NK-92 treated with Interleukin-12 subunit alpha and Interleukin-12 subunit beta, amount 100 ng/mL, for 24 hours (cell line): ENCODE data around the gene DPYSL3.
"Not testable (repeated sequence)": the region's sequence is repeated elsewhere in the genome, so short reads cannot be mapped to it uniquely, and the experiment has no call there.

ENCODE experiments used
- DNase-seq: peaks from one replicate; lab custom pipeline; 2025; lab: John Stamatoyannopoulos, UW

Gene DPYSL3

GRCh38 chr5:147369742-147370374, 140.0 kb downstream of the DPYSL3 start:
- no peak for DNase-seq

GRCh38 chr5:147367381-147367780, 142.5 kb downstream of the DPYSL3 start:
- not testable (repeated sequence) for DNase-seq

- DNase-seq = no peak
Observed at GRCh38 chr5:147361441-147362175, 148.3 kb downstream of the DPYSL3 start.

- DNase-seq = no peak
Observed at GRCh38 chr5:147360816-147361215, 149.1 kb downstream of the DPYSL3 start.

- DNase-seq = no peak
Observed at GRCh38 chr5:147359581-147359980, 150.3 kb downstream of the DPYSL3 start.

- DNase-seq = no peak
Observed at GRCh38 chr5:147359101-147359500, 150.8 kb downstream of the DPYSL3 start.

- no peak for DNase-seq
Observed at GRCh38 chr5:147349241-147349640, 160.6 kb downstream of the DPYSL3 start.

GRCh38 chr5:147348451-147348850, 161.4 kb downstream of the DPYSL3 start:
- no peak for DNase-seq

- no peak for DNase-seq
Observed at GRCh38 chr5:147348046-147348445, 161.8 kb downstream of the DPYSL3 start.

GRCh38 chr5:147346006-147346561, 163.8 kb downstream of the DPYSL3 start:
- no peak for DNase-seq

- no peak for DNase-seq
Observed at GRCh38 chr5:147344861-147345260, 165.0 kb downstream of the DPYSL3 start.

- no peak for DNase-seq
Observed at GRCh38 chr5:147341345-147341744, 168.5 kb downstream of the DPYSL3 start.

GRCh38 chr5:147340941-147341340, 168.9 kb downstream of the DPYSL3 start:
- DNase-seq = no peak
